NCI-H446 treated with DMSO at 0.1 percent for 48 hours (cell line): ENCODE results near the gene USP54.

Experiments used
- DNase-seq: peaks from one replicate; lab custom pipeline; 2025; lab: John Stamatoyannopoulos, UW

Gene USP54

DNA sequence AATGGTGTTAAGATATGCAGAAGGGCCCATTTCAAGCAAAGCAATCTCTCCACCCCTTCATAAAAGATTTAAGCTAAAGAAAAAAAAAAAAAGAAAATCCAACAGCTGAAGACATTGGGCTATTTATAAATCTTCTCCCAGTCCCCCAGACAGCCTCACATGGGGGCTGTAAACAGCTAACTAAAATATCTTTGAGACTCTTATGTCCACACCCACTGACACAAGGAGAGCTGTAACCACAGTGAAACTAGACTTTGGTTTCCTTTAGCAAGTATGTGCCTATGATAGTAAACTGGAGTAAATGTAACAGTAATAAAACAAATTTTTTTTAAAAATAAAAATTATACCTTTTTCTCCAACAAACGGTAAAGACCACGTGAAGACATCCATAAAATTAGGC is 123.9 kb downstream of the USP54 start:
- DNase-seq: no peak

DNA sequence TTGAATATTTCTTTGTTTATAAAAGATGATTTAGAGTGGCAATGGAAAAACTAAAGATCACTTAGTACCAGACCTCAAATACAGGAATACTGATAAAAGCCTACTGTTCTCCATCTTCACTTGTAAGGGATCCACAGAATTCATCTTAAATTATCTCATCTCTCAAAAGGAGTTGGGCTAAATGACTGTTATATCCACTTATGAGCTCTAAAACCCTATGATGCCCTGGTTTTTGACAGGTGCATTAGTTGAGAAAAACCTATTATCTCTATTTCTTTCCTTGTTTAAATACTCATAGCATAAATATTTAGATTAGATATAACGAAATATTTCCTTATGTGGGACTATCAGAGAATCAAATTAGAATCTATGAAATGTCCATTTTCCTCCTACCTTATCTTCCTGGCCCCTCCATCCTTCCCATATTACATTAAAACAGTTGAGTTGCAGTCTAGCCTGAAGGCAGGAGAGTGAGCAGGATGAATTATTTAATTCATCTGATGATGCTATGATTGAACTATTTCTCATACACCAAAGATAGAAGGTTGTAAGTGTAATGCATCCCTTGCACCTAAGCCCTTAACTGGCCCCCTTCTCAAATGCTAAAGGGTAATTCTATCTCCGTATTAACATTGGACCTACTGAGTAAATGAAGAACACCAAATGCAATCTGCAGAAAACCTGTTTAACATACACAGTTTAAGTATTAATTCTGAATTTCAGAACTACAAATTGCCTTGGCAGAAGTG is 125.0 kb downstream of the USP54 start:
- DNase-seq: no peak

DNA sequence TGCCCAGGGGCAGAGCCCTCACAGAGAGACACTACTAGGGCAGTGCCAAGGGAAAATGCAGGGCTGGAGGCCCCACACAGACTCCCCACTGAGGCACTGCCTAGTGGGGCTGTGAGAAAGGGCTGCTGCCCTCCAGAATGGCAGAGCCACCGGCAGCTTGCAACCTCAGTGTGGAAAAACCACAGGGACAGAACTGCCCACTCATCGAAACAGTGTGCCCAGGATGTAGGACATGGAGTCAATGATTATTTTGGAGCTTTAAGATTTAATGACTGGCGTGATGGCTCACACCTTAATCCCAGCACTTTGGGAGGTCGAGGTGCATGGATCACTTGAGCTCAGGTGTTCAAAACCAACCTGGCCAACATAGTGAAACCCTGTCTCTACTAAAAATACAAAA is 130.2 kb downstream of the USP54 start:
- no peak for DNase-seq

DNA sequence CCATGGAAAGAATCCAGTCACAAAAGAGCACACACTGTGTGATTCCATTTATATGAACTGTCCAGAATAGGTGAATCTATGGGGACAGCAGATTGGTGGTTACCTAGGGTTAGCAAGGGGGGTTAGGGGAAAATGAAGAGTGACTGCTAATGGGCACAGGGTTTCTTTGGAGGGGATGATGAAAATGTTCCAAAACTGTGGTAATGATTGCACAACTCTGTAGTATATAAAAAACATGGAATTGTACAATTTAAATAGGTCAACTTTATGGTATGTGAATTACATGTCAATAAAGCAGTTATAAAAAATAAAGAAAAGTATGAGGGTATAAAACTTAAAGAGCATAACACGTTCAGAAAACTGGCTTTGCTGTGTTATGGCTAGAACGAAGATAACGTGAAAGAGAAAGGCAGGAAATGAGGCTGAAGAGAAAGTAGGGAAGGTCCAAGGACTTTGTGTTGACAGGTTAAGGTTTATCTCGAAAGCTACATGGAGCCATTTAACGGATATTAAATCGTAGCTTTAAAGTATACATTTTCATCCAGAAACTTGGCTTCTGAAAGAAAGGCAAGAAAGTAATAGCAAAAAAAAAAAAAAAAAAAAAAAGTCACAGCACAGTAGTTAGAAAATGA is 131.3 kb downstream of the USP54 start:
- DNase-seq: no peak

DNA sequence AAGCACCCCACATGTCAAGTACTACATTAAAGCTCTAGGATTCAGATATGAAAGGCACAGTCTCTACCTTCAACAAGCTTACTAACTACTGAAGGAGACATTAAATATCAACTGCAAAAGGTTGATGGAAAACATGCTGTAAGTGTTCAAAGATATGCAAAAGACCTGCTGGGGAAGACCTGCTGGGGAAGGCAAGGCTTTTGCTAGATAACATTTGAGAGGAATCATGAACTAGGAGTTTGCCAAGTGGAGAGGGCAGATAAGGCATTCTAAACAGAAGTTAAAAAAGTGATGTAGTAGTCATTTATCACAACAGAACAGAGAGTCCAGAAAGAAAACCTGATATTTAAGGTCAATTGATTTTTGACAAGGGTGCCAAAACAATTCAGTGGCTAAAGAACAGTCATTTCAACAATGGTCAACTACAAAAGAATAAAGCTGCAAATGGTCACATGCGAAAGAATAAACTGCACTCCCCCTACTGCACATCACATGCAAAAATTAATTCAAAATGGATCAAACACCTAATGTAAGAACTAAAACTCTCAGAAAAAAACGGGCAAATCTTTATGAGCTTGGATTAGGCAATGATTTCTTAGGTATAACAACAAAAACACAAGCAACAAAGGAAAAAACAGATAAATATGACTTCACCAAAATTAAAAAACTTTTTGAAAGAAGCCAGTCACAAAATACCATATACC is 134.8 kb downstream of the USP54 start:
- no peak for DNase-seq

DNA sequence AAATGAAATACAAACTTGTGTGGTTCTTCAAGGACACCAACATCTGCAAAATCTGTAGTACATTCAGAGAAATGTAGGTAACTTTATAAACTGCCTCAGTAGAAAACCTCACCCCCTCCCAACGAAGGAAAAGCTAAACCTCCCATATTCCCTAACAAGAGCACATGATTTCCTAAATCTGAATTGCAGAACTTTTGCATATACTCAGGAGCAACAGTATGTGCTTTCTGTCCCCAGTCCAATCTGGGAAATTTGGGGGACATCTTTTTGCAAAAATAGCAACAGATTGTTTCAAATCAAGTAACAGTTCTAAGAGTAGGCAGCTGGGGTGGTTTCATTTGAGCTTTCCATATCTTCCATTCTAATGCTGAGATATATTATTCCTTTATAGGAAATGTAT is 142.0 kb downstream of the USP54 start:
- no peak for DNase-seq

DNA sequence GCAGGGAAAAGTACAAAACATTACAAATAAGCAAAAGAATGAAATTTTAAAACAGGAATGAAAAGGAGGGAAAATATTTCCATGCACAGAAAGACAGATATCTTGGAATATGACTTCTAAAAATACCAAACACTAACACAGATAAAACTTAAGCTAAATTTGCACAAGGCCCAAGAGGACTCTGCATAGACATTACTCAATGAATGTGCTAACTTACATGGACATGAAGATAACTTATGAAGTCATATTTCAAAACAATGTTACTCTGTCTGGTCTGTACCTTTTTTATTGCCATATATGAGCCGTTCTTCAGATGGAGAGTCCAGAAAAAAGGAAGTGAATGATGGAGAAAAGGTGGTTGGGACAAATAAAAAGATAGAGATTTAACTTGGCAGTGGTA is 142.8 kb downstream of the USP54 start:
- no peak for DNase-seq
